Activated naive CD8-positive, alpha-beta T cell treated with anti-CD3 and anti-CD28 coated beads, Interleukin-2, amount 10 ng/mL, durations not matched to agents 7 days and 5 days (primary cell): ENCODE data around the gene TMEM236. TPM values are rescaled to one million over a fixed set of nuclear protein-coding genes. Genes with fewer than 3 reads are reported as not detected.

Experiments
- ATAC-seq: fragments of 150-1000 bp; cut with Tn5 transposase; one replicate; pipeline ENCODE4 v1.10.0; 2021; ENCODE audit warnings: low read depth, moderate library complexity
- POLR2A ChIA-PET: fragments of 350-600 bp; sonication (Branson Sonifier 250); formaldehyde crosslinking; loops from one replicate; lab custom pipeline; 2021; ENCODE audit warnings: antibody characterized with exemption; lab: Charles Lee
- DNase-seq: peaks from one replicate; pipeline ENCODE4 v3.0.0; 2021
- H3K27ac Mint-ChIP-seq: one replicate; pipeline ENCODE4 v1.8.0; 2022; ENCODE audit warnings: mild to moderate bottlenecking, mixed read lengths
- H3K27me3 Mint-ChIP-seq: one replicate; pipeline ENCODE4 v1.8.0; 2022; ENCODE audit warnings: mild to moderate bottlenecking, moderate library complexity, mixed read lengths
- H3K36me3 Mint-ChIP-seq: one replicate; pipeline ENCODE4 v1.8.0; 2021; ENCODE audit warnings: mild to moderate bottlenecking, mixed read lengths
- H3K4me1 Mint-ChIP-seq: one replicate; pipeline ENCODE4 v1.8.0; 2021; ENCODE audit warnings: mixed read lengths
- H3K4me3 Mint-ChIP-seq: one replicate; pipeline ENCODE4 v1.8.0; 2022; ENCODE audit warnings: mild to moderate bottlenecking, moderate library complexity, mixed read lengths
- H3K9me3 Mint-ChIP-seq: one replicate; pipeline ENCODE4 v1.8.0; 2021; ENCODE audit warnings: mixed read lengths
- total RNA-seq, 2 experiments: library from RNA; stranded (reverse); gene quantifications; one replicate each; pipeline ENCODE4 v1.2.3, GENCODE V29; 2021

The TMEM236 gene
- total RNA-seq, 2 experiments from 2014 or later = 0.08 to 0.11 TPM

GRCh38 chr10:17731331-17732020 is 20.5 kb upstream of the TMEM236 start:
- Mint-ChIP-seq H3K4me1 (no peaks in the 10 kb centered on the region), H3K27ac (no peak overlapping the region), H3K9me3 (no peaks in the 10 kb centered on the region), H3K36me3 (no peaks in the 10 kb centered on the region), H3K27me3 (no peaks in the 10 kb centered on the region), H3K4me3 (no peak overlapping the region)
- ATAC-seq (no peak), DNase-seq (no peak)
- POLR2A ChIA-PET = no interaction called here

DNA sequence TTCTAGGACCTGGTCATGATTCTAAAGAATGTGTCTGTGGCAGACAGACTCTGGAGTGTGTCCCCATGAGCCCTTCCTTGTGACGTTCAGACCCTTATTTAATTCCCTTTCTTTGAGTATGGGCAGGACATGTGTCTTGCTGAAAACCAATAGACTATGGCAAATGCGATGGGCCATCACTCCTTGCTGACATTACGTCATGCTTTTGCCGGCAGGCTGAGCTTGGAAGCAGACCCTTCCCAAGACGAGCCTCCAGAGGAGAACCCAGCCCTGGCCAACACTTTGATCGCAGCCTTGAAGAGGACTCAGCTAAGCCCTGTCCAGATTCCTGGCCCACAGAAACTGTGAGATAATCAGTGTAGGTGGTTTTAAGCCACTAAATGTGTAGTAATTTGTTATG is 18.4 kb upstream of the TMEM236 start:
- no peaks in the 10 kb centered on the region for H3K4me1 Mint-ChIP-seq
- DNase-seq (no peak), ATAC-seq (no peak)
- no peak overlapping the region for H3K4me3 Mint-ChIP-seq
- POLR2A ChIA-PET = no interaction called here
- H3K27ac Mint-ChIP-seq = no peak overlapping the region
- H3K27me3 Mint-ChIP-seq = no peaks in the 10 kb centered on the region
- no peaks in the 10 kb centered on the region for H3K36me3 Mint-ChIP-seq
- no peaks in the 10 kb centered on the region for H3K9me3 Mint-ChIP-seq

- ATAC-seq (no peak), DNase-seq (no peak)
- H3K4me3 Mint-ChIP-seq = no peak overlapping the region
- no peaks in the 10 kb centered on the region for H3K4me1 Mint-ChIP-seq
- no peaks in the 10 kb centered on the region for H3K9me3 Mint-ChIP-seq
- H3K36me3 Mint-ChIP-seq = no peaks in the 10 kb centered on the region
- POLR2A ChIA-PET = no interaction called here
- H3K27me3 Mint-ChIP-seq = no peaks in the 10 kb centered on the region
- H3K27ac Mint-ChIP-seq = no peak overlapping the region
These were observed 17.4 kb upstream of the TMEM236 start for GRCh38 chr10:17734432-17735080.

- Mint-ChIP-seq H3K9me3 (no peaks in the 10 kb centered on the region), H3K4me1 (no peaks in the 10 kb centered on the region), H3K4me3 (no peak overlapping the region), H3K36me3 (no peaks in the 10 kb centered on the region), H3K27me3 (no peaks in the 10 kb centered on the region), H3K27ac (no peak overlapping the region)
- POLR2A ChIA-PET = no interaction called here
- DNase-seq = no peak
- ATAC-seq = no peak
These were observed 16.6 kb upstream of the TMEM236 start for GRCh38 chr10:17735166-17735941.

DNA sequence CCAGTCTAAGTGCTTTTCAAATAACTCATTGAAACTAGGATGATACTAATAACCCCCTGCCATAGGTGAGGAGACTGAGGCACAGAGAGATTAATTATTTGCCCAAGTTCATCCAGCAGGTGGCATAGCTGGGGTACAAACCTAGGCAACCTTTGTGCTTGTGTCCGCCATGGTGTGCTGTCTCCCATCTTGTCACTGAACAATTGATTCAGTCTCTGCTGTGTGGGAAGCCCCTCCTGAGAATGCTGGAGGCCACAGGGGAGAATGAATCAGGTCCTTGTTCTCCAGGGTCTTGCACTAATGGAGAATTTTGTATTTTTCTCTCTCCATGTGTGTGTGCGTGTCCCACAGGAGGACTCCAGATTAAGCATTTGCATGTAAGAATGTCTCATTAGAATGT is 15.8 kb upstream of the TMEM236 start:
- no peak overlapping the region for H3K4me3 Mint-ChIP-seq
- no peaks in the 10 kb centered on the region for H3K36me3 Mint-ChIP-seq
- POLR2A ChIA-PET = no interaction called here
- no peak for DNase-seq
- H3K9me3 Mint-ChIP-seq = no peaks in the 10 kb centered on the region
- H3K4me1 Mint-ChIP-seq = no peaks in the 10 kb centered on the region
- no peaks in the 10 kb centered on the region for H3K27me3 Mint-ChIP-seq
- no peak overlapping the region for H3K27ac Mint-ChIP-seq
- no peak for ATAC-seq

DNA sequence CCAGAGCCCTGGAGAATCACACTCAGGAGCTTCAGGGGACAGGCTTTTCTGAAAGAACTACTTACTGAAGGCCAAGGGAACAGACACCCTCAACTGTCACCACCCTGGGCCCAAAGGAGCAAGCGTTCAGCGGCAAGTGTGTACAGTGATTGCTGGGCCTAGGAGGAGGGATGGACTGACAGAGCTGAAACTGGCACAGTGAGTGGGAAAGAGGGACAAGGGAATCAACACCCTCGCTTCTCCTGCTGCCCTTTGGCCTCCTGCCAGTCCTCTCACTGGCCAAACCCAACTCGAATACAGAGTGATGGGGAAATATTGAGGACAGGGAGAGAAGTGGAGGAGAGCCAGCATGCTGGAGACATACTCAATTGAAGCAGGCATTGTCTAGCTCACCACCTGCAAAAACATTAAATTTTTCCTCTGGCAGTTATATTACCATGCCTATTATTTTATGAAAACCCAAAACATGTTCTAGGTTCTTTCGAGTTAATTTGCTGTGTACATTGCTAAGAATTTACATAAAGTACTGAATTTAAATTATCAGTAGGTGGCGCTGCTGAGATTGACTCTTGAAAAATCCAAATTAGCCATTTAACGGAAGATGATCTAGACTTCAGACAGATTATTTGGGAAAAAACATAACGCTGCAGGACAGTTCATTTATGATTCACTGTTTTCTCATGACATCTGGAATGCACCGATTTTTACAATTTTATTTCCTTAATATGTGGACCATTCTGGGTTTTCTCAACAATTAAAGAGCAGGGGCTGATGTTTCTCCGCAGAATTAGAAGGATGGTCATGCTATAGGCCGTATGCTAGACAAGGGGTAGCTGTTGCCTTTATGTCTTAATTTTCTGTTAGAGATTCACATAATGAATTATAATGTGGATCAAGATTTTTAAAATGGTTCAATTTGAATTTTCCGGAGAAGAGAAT is 14.7 kb upstream of the TMEM236 start:
- Mint-ChIP-seq H3K9me3 (no peaks in the 10 kb centered on the region), H3K36me3 (no peaks in the 10 kb centered on the region), H3K27me3 (no peaks in the 10 kb centered on the region), H3K4me3 (no peak overlapping the region), H3K4me1 (no peaks in the 10 kb centered on the region), H3K27ac (no peak overlapping the region)
- ATAC-seq (no peak), DNase-seq (no peak)
- POLR2A ChIA-PET = no interaction called here

GRCh38 chr10:17740668-17741067 is 11.3 kb upstream of the TMEM236 start:
- ATAC-seq = no peak
- no peak for DNase-seq

GRCh38 chr10:17742918-17743317 is 9.1 kb upstream of the TMEM236 start:
- Mint-ChIP-seq H3K27me3 (no peaks in the 10 kb centered on the region), H3K9me3 (no peaks in the 10 kb centered on the region), H3K27ac (no peak overlapping the region), H3K4me1 (peaks cover 14% of the 10 kb centered on the region), H3K36me3 (no peaks in the 10 kb centered on the region), H3K4me3 (no peak overlapping the region)
- POLR2A ChIA-PET = no interaction called here
- DNase-seq (peak; percentile 70), ATAC-seq (no peak)

More at GRCh38 chr10:17740668-17741067, 11.3 kb upstream of the TMEM236 start:
- Mint-ChIP-seq H3K4me1 (peaks cover 14% of the 10 kb centered on the region), H3K36me3 (no peaks in the 10 kb centered on the region), H3K9me3 (no peaks in the 10 kb centered on the region), H3K27me3 (no peaks in the 10 kb centered on the region), H3K27ac (no peak overlapping the region), H3K4me3 (no peak overlapping the region)
- POLR2A ChIA-PET = no interaction called here

DNA sequence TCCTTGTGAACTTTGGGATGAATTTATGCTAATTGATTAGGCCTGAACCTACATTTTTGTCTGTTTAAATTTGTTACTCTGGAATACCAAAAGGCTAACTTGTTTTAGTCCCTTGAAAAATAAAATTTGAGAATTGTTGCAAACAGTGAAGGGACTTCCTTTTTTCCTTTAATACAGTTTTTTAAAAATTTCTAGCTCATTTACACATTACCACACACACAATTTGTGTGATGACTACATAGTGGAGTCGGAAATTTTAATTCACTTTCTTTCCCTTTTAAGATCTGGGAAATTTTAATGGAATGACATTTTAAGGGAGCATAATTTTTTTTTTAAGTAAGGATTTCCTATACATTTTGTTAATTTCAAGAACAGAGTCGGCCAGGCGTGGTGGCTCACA is 8.6 kb upstream of the TMEM236 start:
- POLR2A ChIA-PET = no interaction called here
- H3K27me3 Mint-ChIP-seq = no peaks in the 10 kb centered on the region
- no peak overlapping the region for H3K4me3 Mint-ChIP-seq
- H3K9me3 Mint-ChIP-seq = no peaks in the 10 kb centered on the region
- H3K27ac Mint-ChIP-seq = no peak overlapping the region
- H3K36me3 Mint-ChIP-seq = no peaks in the 10 kb centered on the region
- peaks cover 14% of the 10 kb centered on the region for H3K4me1 Mint-ChIP-seq
- DNase-seq (no peak), ATAC-seq (no peak)

- Mint-ChIP-seq H3K4me3 (peak overlapping the region; percentile 1), H3K36me3 (no peaks in the 10 kb centered on the region), H3K27ac (peak overlapping the region; percentile 3), H3K9me3 (no peaks in the 10 kb centered on the region), H3K27me3 (no peaks in the 10 kb centered on the region), H3K4me1 (peaks cover 14% of the 10 kb centered on the region)
- DNase-seq (no peak), ATAC-seq (no peak)
- POLR2A ChIA-PET = no interaction called here
These were observed 7.6 kb upstream of the TMEM236 start for GRCh38 chr10:17744341-17744861.

GRCh38 chr10:17747883-17748550 is 4.0 kb upstream of the TMEM236 start:
- no peak overlapping the region for H3K4me3 Mint-ChIP-seq
- H3K4me1 Mint-ChIP-seq = peaks cover 10% of the 10 kb centered on the region
- POLR2A ChIA-PET = interaction anchor here (0.7 kb wide), 1 partner anchor 72 kb away, joined by 3 read pairs; no protein-coding TSS in a partner anchor
- ATAC-seq (no peak), DNase-seq (no peak)
- no peaks in the 10 kb centered on the region for H3K9me3 Mint-ChIP-seq
- peak overlapping the region; percentile 7 for H3K27ac Mint-ChIP-seq
- H3K36me3 Mint-ChIP-seq = no peaks in the 10 kb centered on the region
- no peaks in the 10 kb centered on the region for H3K27me3 Mint-ChIP-seq

DNA sequence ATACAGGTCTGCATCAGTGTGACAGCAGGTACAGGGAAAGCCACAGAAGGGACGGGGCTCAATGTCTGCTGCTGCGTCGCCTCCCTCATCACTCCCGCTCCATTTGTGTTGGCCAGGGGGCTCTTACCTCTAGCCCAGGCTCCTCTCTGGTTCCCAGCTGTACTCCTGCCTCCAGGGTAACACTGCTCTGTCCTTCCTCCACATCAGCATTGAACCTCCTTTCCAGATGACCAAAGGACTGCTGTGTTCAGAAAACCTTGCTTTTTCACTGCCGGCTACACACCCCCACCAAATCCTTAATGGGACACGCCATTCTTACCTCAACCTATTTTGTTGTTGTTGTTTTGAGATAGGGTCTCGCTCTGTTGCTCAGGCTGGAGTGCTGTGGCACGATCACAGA is 2.1 kb upstream of the TMEM236 start:
- DNase-seq (no peak), ATAC-seq (no peak)
- POLR2A ChIA-PET = no interaction called here
- Mint-ChIP-seq H3K27me3 (peaks cover 2% of the 10 kb centered on the region), H3K27ac (no peak overlapping the region), H3K4me1 (no peaks in the 10 kb centered on the region), H3K9me3 (no peaks in the 10 kb centered on the region), H3K4me3 (no peak overlapping the region), H3K36me3 (no peaks in the 10 kb centered on the region)
